Epidermal melanocyte (primary cell): ENCODE results near the gene ARF3.

Source experiments
- DNase-seq: peaks from one replicate; pipeline ENCODE4 v3.0.0; 2011; ENCODE audit warnings: low spot score; ENCODE audit not compliant: insufficient read length

The ARF3 gene

DNA sequence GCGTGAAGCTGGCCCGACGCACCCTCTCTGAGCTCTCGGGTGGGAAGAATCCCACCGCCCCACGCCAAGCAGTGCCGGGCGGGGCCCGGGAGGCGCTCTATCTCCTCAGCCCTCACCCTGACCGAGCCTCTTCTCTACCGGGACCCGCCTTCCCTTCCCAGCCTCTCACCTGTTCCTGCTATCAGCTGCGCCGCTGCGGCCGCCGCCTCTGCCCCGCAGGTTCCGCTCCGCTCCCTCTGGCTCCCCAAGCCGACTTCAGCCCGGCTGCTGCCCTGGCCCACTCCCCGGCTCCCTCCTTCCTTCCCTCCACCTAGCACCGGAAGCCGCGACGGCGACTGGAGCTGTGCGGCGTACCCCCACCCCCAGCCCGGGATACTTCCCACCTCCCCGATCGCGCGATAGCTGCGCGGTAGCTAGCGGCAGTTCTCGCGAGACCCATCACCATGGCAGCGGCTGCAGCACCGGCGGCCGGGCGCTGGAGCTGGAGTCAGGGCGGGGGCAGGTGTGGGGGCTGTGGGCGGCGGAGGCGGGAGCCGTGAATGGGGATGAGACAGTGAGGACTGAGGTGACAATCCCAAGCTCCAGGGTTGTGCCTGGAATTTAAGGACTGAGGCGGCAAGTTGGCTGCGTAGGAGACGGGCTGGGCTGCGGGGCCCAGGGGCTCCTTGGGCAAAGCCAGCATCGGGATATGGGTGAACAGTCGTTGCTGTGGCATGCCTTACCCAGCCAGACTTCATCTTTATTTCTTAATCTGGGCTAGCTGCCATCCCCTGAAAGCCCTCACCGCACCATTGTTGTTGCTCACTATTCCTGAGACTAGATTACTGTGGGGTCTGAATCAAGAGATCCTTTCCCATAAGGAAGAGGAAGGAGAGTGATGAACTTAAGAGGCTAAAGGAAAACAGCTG lies at the start of gene ARF3:
ARF3 (minus strand) TSS at position 347 of the 908 bp plus-strand sequence. CDS start 16,392 bp downstream, outside the sequence.
- DNase-seq, result peak; percentile 92

DNA sequence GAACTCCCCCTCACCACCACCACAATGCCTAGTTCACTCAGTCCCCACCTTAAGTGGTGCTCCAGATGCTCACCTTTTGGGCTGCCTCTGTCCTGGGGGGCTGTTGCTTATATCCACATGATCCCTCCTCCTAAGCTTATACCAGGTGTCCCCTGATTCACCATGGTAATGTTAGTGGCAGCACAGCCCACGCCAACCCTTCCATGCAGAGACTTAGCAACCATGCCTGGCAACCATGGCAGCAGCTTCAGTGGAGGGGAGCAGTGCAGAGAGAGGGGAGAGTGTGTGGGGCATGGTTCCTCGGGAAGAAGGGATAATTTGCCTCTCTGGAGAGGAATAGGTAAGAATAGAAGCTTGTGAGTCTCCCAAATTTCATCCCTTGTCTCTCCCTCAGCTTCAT lies 43.1 kb upstream of the ARF3 start:
- DNase-seq, result no peak

DNA sequence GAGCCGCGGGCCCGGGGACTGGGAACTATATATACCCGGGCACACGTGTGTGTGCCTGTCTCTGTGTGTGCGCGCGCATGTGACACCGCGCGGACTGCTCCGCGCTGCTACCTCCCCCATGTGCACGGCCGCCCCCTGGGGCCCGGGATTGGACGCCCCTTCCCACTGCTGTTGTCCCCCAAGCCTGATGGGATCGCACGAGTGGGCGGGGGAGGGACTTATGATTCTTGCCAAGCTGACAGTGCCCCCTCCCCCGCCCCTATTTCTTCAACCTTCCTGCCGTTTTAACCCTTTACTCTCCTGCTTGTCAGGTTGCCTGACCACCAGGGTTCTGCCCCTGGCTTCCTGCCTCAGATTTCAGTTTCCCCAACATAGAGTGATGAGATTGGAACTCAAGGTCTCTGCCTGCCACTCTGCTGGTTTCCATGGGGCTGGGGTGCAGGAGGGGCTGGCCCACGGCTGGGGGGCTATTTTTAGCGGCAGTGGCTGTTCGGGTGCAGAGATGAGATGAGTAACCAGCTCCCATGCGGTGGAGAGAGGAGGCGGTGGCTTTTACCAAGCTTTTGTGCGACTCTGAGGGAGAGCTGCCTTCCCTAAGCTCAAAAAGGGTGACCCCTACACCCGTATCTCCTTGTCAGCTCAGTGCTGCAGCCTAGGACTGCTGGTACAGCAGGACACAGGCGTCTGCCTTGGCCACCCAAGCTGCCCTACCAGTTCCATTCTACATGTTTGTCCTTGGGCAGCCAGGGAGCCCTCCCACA lies 42.3 kb upstream of the ARF3 start, which contains the start of gene DDN:
DDN (minus strand) TSS at position 5 of the 761 bp plus-strand sequence. CDS start 88 bp downstream, outside the sequence.
- DNase-seq, result peak; percentile 23

DNA sequence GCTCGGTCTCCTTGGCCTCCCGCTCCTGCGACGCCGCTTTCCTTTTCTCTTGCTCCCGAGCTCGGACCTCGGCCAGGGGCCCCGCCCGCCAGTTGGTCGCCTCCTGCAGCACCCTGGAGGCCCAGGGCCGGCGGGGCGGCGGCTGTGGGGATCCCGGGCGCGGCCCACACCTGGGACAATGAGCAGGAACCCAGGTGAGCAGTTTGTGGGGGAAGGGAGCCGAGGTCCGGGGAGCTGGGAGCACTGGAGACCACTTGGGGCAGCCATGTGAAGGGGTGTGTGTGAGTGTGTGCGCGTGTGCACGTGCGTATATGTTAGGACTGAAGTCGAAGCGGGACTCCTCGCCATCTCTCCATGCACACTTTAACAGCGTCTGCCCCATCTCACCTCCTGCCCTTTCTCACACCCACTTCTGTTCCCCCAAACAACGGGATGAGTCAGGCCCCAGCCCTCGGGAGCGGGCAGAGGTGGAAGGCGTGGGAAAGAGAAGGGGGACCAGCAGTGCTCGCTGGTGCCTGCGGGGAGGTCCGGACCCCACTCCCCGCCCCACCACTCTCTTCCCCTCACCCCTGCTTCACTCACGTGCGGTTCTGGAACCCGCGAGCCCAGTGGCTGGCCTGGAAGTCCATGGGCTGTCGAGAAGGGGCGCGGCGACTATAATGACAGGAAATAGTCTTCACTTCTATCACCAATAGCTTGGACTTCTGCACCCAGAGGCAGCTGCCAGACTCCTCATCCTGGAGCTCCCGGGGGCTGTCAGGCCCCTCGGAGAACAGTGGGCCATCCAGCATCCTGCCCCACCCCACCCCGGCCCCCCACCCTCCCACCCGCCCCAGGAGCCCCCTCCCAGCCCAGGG lies 41.4 kb upstream of the ARF3 start:
- DNase-seq, result peak; percentile 18

DNA sequence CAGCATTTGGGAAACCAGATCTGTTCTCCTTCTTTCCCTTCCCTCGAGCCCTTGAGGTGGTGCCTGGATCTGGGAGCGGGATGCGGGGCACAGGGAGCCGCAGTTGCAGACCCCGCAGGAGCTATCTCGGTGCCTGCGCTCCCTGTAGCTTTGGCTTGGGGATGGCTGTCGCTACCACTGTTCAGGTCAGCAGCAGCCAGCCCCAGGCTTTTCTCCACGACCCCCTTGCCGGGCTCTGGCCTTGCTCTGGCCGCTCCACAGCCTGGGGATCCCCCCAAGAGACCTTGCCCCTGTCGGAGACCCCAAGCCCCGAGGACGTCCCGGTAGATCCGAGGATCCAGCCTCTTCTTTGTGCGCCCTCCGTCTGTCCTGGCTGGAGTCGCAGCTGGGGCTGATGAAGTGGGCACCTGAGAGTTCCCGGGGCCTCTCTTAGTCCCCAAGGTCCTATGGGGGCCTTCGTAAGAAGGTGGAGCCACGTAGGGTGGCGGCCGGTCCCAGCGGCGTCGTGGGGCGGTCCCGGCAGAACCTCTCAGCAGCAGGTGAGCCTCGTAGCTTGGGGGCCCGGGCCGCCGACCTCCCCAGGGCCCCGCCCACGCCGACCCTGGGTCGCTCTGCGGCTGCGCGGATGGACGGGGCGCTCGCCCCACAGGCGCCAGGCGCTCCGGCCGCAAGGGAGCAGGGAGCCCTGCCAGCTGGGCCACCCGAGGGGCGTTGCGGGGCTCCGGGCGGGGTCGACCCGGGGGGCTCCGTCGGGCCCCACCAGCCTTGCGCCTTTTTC lies 40.6 kb upstream of the ARF3 start:
- DNase-seq, result peak; percentile 34

DNA sequence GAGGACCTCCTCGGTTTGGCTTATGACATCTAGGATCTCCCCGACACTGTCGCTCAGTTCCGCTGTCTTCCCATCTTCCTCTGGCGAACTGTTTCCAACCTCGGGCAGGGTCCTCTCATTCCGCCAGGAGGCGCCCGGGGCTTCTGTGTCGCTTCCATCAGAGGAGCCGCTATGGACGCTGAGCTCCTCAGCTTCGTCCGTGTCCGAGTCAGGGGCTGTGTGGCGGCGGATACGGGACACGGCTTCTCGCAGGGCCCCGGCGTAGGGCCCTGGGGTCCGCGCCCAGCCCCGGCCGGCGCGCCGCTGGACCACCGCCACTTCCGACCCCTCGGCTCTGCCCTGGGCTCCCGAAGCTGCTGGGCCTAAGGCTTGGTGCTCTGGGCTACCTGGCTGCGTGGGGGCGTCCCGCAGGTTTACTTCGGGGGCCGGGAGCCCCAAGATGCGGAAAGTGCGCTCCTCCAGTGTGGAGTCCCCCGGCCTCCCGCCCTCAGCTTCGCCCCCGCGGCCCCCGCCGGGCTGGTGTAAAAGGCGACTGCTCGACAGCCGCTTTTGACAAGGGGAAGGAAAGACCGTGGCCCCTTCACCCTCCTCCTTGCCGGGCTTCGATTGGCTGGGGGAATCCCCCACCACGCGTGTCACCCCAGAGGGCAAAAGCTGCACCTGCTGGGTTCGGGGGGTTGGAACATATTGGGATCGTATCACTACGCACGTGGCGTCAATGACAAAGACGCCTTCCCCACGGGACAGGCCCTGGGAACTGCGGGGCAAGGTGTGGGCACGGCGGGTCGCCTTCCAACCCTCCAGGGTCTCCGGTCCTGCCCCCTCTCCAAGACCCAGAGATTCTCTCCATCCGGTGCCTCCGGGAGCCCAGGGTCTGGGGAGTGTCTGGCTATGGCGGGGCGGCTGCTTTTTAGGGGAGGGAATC lies 39.8 kb upstream of the ARF3 start:
- peak; percentile 84 for DNase-seq

DNA sequence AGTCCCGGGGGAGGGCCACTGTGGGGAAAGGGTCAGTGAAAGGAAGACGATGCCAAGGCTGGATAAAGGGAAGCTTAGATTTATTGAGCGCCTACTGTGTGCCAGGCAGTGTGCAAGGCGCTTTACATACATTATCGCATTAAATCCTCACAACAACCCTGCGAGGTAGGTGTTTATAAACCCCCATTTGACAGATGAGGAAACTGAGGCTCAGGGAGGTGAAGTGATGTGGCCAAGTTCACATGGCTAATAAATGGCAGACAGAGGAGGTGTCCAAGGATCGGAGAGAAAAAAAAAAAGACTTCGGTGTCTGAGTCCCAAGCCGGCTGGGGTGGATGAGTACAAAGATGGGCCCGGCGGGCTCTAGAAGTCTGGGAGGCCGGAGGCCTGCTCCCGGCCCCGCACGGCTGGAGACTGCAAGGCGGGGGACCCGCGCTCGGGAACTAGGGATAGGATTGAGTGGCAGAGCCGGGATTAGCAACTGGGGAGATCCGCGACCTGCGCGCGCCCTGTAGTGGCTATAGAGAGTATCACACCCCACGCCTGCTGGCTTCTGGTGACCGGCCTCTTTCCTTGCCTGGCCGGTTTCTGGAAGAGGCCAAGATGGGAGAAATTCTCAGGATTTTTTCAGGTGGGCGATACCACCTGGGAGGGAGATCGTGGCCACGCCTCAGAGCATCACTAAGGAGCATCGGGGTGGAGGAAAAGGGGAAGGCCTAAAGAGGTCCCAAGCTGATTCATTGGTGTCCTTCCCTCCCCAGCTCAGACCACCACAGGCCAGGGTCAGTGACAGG lies 38.0 kb upstream of the ARF3 start:
- peak; percentile 99 for DNase-seq

DNA sequence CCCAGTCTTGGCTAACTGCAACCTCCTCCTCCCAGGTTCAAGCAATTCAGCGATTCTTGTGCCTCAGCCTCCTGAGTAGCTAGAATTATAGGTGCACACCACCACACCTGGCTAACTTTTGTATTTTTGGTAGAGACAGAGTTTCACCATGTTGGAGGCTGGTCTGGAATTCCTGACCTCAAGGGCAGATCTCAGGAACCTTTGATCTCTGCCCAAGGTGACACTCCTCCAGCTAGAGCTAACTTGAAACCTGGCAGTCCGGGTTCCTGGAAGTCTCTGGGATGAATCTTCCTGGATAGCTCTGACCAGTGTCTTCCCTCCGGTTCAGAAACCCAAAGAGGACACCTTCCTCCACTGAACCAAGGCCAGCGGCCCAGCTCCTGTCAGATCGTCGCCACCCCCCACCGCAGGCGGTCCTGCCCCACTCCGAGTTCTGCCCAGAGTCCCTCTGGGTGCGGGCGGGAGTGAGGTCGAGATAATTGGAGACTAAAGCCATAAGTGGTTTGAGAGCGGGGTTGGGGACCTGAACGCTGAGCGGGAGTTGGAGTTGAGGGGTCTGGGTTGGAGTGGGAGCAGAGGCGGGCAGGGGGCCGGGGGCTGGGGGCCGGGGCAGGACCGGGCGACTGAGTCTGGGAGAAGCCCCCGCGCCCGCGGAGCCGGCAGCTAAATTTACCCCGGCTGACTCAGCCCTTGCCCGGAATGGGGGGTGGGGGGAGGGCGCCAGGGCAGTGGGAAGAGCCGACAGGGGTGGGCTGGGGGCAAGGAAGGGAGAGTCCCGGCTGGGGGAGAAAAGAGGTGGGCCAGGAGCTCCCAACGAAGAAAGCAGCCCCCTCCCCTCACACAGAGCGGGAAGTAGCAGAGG lies 37.2 kb upstream of the ARF3 start:
- peak; percentile 4 for DNase-seq

DNA sequence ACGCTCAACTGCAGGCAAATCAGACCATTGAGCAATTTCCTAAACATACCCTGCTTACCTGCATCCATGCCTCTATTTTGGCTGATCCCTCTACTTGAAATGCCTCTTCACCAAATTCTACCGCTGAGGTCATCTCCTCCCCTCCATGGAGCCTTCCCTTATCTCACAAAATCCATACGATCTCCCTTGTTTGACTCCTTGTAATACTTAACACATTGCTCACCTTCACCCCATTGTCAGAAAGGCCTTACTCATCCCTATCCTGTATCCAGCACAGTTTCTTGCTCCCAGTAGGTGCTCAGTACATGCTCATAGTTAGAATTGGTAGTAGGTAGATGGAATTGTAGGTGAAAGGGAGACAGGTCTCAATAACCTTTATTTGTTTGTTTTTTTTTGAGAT lies 36.5 kb upstream of the ARF3 start:
- no peak for DNase-seq

DNA sequence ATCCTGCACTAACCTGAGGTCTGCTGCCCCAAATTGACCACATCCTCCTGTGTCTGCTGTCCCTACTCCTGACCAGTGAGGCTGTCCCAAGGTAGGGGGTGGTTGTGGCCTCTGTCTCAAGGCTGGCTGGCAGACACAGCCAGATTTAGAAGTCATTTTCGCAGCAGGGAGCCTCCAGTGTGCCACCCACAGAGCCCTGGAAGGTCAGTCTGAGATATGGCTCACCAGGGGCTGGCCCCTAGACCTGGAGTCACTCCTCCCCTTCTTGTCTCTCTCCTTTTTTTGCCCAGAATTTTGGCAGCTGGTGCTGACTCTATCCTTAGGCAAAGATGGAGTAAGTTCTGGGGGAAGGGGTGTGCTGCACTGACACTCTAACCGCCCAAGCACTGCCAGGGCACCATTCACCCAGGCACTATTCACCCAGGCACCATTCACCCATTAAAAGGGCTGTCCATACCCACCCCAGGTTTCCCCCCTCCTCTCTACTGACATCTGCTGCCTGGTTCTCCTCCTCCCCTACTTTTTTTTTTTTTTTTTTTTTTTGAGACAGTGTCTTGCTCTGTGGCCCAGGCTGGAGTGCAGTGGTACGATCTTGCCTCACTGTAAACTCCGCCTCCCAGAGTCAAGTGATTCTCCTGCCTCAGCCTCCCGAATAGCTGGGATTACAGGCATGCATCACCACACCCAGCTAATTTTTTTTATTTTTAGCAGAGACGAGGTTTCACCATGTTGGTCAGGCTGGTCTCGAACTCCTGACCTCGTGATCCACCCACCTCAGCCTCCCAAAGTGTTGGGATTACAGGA lies 34.2 kb upstream of the ARF3 start:
- no peak for DNase-seq

DNA sequence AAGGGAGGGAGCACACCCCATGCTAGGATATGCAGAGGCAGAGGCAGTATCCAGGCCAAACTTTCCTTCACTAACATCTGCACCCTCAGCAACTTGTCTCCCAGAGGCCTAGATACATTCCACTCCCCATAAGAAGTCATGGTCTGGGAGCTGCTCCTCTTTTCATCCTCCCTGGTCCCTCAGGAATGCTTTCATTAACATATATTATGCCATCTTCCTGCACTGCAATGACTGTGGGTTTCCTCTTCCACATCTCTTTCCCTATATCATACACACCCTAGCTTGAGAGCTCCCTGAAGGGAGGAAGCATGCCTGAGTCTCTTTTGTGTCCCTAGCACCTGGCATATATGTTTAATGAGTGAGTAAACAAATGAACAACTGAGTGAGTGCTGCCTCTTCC lies 33.3 kb upstream of the ARF3 start:
- no peak for DNase-seq

DNA sequence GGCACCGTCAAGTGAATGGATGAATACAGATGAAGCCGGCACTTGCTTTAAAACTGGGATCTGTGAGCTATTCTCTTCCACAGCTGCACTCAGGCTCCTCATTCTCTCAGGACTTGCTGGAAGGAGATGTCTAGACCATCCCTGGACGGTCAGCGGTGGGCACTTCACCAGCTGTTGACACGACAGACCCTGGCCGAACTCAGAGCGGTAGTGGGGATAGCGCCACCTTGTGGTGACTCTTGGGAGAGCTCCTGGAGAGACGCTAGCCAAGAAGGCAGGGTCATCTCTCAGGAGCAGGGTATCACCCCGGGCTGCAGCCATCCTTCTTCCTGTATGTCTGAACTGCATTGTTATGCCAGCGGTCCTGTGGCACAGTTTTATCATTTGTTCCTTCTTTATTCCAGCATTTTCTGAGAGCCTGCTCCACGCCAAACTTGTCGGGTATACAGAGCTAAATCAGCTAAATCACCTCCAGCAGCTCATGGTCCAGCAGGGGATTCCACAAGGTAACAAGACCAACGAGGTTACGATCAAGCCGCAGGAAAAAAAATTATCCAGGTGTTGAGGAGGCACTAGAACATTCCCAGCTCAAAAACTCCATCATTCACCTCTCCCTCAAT lies 30.9 kb upstream of the ARF3 start:
- DNase-seq, result peak; percentile 74

DNA sequence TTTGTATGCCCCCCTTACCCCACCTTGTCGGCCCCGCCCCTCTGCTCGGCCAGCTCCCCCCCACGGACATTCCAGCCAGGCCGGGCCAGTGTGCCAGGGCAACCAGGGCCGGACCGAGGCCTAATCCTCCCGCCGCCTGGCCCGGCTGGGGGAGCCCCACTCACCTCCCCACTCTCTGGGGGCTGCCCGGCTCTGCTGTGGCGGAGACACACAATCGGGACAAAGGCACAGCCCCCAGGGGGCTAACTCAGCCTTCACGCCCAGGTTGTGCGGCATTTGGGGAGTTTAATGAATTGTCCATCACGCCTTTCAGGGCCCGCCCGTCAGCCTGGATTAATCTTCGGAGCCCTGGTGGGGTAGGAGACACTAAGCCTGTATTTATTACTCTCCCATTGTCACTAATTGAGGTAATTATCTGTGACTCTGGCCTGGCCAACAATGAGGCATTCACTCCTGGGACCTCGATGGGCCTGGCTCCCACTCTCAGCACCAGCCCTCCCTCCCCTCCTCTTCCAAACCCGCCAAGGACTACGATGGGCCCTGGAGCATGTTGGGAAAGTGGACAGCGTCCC lies 29.5 kb upstream of the ARF3 start:
- DNase-seq, result no peak

DNA sequence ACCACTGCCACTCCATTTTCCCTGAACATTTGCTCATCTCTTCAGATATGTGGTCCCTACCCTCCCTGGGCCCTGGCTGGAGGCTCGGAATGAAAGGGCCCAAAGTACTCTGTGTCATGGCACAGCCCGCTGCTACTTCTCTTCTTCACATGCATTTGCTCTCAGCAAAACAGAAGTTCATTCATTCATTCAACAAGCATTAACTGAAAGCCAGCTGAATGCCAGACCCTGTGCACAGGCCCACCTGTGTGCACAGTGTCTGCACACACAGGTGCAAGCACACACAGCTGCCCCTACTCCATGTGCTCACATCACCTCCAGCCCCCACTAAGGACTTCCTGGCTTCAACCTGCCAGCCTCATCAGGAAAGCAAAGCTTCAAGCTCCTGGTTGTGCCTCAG lies 28.6 kb upstream of the ARF3 start:
- DNase-seq, result peak; percentile 5

DNA sequence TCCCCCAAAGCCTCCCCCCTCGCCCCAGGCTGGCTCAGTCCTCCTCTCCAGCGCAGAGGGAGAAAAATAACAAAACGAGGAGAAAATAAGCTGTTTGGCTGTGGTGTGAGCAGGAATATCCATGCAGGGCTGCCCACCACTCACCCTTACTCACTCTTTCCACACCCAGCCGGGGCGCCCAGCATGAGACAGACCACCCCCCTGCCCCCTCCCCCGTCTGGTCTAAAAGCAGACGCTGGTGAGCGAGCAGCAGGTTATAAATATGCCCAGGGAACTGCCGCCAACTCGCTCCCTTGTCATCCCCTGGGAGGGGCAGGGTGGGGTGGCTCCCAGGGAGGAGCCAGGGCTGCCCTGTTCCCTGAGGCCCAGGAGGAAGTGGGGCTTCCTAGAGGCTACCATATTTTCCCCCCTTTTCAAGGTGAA lies 28.2 kb upstream of the ARF3 start:
- no peak for DNase-seq
